Stomach smooth muscle (tissue), 2 donors: ENCODE results near the gene CSNK1A1.
"Not testable (repeated sequence)": the region's sequence is repeated elsewhere in the genome, so short reads cannot be mapped to it uniquely, and the experiment has no call there.

Experiments
- H3K27ac ChIP-seq: one replicate; pipeline ENCODE4 v1.7.0; 2013; ENCODE audit warnings: mild to moderate bottlenecking, low read length, inconsistent platforms
- H3K27me3 ChIP-seq, 2 donors: one replicate each; pipeline ENCODE4 v1.7.0; 2013; ENCODE audit warnings: low read length in 2 of 2; ENCODE audit not compliant: insufficient read depth in 2 of 2, control insufficient read depth in 1 of 2
- H3K36me3 ChIP-seq, 2 donors: one replicate each; pipeline ENCODE4 v1.7.0; 2013; ENCODE audit warnings: low read length in 2 of 2; ENCODE audit not compliant: control insufficient read depth in 2 of 2, insufficient read depth in 2 of 2
- H3K4me1 ChIP-seq: one replicate; pipeline ENCODE4 v1.7.0; 2013; ENCODE audit warnings: low read length; ENCODE audit not compliant: control insufficient read depth, insufficient read depth
- H3K4me3 ChIP-seq, 2 donors: one replicate each; pipeline ENCODE4 v1.7.0; 2013; ENCODE audit warnings: low read length in 2 of 2
- H3K9ac ChIP-seq, 2 donors: one replicate each; pipeline ENCODE4 v1.7.0; 2013; ENCODE audit warnings: low read length in 2 of 2, mild to moderate bottlenecking in 1 of 2
- H3K9me3 ChIP-seq, 2 donors: one replicate each; pipeline ENCODE4 v1.7.0; 2013; ENCODE audit warnings: low read length in 2 of 2; ENCODE audit not compliant: control insufficient read depth in 2 of 2
- donor health status: healthy.
- donor health status: Pancreatic carcinoma.

CSNK1A1 gene

DNA sequence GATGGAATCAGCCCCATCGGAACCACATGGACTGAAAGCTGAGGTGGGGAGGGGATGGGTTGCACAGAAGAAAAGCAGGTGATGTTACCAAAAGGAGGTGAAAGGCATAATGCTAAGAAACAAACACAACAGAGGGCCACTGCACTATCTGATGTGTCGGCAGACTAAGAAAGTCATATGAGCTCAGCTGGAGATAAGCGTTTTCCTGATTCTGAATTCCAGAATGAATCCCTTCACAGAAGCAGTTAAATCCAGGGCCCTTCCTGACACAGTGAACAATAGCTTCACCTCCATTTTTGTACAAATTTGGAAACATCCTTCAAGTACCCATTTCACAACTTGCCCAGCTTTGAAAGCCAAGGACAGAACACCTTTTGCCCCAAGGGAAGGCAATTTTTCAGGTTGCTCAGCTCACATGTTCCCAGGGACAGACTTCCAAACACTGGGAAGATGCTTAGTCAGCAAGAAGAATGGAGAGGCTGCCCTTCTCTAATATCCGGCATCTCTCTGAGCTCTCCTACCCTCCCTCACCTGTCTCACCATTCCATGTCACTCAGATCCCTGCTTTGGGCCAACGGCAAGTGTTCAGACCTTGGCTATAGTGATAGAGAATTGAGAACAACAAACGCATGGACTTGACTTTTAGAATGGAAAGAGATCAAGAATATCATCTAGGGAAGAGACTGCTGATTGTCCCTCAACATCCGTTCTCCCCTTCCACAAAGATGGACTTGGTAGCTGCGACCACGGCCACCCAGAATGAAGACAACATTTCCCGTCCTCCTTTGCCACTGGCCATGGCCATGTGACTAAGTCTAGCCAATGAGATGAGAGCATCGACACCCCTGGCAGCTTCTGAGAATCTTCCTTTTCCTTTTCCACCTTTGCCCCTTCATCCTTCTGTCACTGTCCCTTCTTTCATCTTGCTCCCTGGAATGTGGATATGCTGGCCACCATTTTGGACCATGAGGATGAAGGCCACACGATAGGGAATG is 103.6 kb downstream of the CSNK1A1 start:
- Histone ChIP-seq H3K27me3 (no peaks in the 10 kb centered on the region), H3K27ac (peak overlapping the region; percentile 95), H3K9me3 (no peaks in the 10 kb centered on the region), H3K4me1 (peaks cover 66% of the 10 kb centered on the region), H3K4me3 (no peak overlapping the region), H3K9ac (peak overlapping the region in 1 of 2 donors; percentile 5), H3K36me3 (no peaks in the 10 kb centered on the region)

DNA sequence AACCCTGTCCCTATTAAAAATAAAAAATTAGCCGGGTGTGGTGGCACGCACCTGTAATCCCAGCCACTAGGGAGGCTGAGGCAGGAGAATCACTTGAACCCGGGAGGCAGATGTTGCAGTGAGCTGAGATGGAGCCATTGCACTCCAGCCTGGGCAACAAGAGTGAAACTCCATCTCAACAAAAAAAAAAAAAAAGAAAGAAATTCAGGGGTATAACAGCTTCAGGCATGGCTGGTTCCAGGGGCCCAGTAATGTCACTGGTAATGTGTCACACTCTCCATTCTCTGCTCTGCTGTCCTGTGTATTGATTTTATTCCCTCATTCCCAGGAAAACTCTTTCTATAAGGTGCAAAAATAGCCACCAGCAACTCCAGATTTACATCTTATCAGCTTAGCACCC is 104.4 kb downstream of the CSNK1A1 start:
- H3K36me3 ChIP-seq, H3K9ac ChIP-seq, H3K9me3 ChIP-seq, H3K27me3 ChIP-seq, H3K4me3 ChIP-seq: not testable (repeated sequence)
- H3K27ac ChIP-seq, result peak overlapping the region; percentile 95
- peaks cover 65% of the 10 kb centered on the region for H3K4me1 ChIP-seq

DNA sequence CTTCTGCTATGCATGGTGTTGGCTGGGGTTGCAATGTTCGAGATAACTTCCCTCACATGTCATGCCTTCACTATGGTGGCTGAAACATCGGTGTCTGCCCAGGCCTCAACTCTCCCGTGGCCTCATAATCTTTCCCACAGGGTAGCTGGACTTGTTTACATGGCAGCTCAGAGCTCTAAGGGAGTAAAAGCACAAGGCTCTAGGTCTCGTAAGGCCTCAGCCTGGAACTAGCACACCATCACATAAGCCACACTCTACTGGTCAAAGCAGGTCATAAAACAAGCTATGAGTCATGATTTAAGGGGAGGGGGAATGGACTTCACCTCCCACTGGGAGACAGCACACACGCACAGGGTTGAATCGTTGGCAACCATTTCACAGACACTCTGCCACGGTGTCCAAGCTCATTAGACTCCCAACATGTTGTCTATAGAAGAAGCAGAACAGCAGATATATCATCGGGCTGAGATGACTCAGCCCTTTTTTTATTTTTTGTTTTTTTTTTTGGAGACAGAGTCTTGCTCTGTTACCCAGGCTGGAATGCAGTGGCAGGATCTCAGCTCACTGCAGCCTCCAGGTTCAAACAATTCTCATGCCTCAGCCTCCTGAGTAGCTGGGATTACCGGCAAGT is 105.4 kb downstream of the CSNK1A1 start:
- no peaks in the 10 kb centered on the region for H3K9me3 ChIP-seq
- H3K9ac ChIP-seq, result peak overlapping the region; percentile 53 to 69
- no peaks in the 10 kb centered on the region for H3K27me3 ChIP-seq
- peak overlapping the region; percentile 95 for H3K27ac ChIP-seq
- H3K36me3 ChIP-seq, result no peaks in the 10 kb centered on the region
- H3K4me3 ChIP-seq, result peak overlapping the region in 1 of 2 donors; percentile 22
- peaks cover 60% of the 10 kb centered on the region for H3K4me1 ChIP-seq

DNA sequence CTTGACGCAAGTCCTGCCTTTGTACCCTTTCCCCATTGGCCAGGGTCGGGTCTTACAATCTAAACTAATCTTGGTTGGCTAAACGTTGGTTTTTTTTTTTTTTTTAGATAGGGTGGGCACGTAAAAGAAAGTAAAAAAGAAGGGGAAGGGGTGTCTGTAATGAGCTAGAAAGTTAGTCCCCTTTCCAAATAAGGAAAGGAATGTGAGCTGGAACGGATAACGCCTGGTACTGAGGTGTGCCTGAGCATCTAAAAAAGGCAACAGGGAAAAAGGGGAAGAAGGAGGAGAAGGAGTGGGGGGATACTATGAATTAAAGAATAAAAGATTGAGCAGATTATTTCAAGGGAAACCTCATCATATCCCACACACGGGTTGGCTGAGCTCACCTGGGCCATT is 105.9 kb downstream of the CSNK1A1 start:
- Histone ChIP-seq H3K36me3 (no peaks in the 10 kb centered on the region), H3K27ac (peak overlapping the region; percentile 95), H3K4me1 (peaks cover 57% of the 10 kb centered on the region), H3K9ac (peak overlapping the region; percentile 53 to 69), H3K27me3 (no peaks in the 10 kb centered on the region), H3K4me3 (peak overlapping the region in 1 of 2 donors; percentile 22), H3K9me3 (no peaks in the 10 kb centered on the region)

DNA sequence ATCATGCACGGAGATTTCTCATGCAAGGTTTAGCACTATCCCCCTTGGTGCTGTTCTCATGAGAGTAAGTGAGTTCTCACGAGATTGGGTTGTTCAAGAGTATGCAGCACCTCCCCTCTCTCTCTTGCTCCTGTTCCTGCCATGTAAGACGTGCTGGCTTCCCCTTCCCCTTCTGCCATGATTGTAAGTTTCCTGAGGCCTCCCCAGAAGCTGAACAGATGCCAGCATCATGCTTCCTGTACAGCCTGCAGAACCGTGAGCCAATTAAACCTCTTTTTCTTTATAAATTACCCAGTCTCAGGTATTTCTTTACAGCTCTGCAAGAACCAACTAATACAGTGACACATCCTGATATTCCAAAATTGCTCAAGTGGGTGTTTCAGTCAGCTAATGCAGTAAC is 106.8 kb downstream of the CSNK1A1 start:
- Histone ChIP-seq H3K4me1 (peaks cover 49% of the 10 kb centered on the region), H3K27ac (peak overlapping the region; percentile 95)
- not testable (repeated sequence) for H3K27me3 ChIP-seq

DNA sequence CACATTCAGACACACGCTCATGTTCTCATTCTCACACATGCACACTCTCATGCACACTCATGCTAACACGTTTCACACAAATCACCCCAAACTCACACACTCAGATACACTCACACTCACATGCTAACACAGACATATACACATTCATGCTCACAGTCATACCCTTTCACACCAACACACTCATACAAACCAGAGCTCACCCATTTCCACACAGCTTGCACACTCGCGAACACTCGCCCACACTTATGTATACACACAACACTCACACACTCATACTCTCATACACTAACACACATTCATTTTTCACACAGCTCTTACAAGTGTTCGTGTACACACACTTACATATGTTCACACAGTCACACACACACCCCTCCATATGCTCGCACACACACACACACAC is 108.0 kb downstream of the CSNK1A1 start:
- Histone ChIP-seq H3K9me3 (no peaks in the 10 kb centered on the region), H3K4me1 (peaks cover 38% of the 10 kb centered on the region), H3K36me3 (no peaks in the 10 kb centered on the region), H3K27me3 (no peaks in the 10 kb centered on the region), H3K4me3 (no peak overlapping the region), H3K9ac (peak overlapping the region; percentile 62 to 68), H3K27ac (peak overlapping the region; percentile 95)

More for the DNA sequence above, 106.8 kb downstream of the CSNK1A1 start:
- H3K36me3 ChIP-seq, H3K4me3 ChIP-seq, H3K9me3 ChIP-seq: not testable (repeated sequence)
- peak overlapping the region in 1 of 2 donors; percentile 68 for H3K9ac ChIP-seq

DNA sequence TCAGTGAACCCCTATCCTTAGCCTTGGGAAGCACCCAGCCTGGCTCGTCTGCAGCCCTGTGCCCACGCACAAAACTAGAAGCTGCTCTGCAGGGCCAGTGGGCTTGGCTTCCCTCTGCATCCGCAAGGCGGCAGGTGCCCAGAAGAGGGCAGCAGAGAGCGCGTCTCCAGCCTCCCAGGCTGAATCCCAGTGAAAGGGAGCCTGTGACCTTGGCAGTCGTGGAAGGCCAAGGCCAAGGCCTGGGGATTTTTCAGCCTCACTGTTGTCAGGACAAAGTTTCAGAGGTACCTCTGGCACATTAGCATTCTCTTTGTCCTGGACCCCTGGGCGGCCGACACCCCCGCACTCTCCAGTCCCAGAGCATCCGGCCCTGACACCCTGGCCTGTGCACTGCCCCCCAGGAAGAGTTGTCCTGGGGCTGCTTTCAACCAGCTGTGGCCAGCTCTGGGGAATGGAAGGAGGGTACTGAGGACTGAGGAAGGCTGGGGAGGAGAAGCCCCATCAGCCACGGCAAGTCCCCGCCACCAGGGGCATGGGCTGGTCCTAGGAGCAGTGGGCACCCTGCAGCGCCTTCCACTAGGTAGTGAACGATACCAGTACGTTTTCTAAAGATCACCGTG is 108.6 kb downstream of the CSNK1A1 start:
- H3K27me3 ChIP-seq, result no peaks in the 10 kb centered on the region
- peaks cover 38% of the 10 kb centered on the region for H3K4me1 ChIP-seq
- no peaks in the 10 kb centered on the region for H3K36me3 ChIP-seq
- no peaks in the 10 kb centered on the region for H3K9me3 ChIP-seq
- no peak overlapping the region for H3K4me3 ChIP-seq
- H3K9ac ChIP-seq, result peak overlapping the region; percentile 62 to 68
- H3K27ac ChIP-seq, result peak overlapping the region; percentile 95
